Activated gamma-delta T cell treated with anti-CD3 and anti-CD28 coated beads, Interleukin-2, amount 50 U/mL, for 16 hours (primary cell): ENCODE measurements around the gene RAB3C.

Experiments used
- DNase-seq: peaks from one replicate; pipeline ENCODE4 v3.0.0-alpha.2; 2020; ENCODE audit warnings: low read depth

RAB3C gene

DNA sequence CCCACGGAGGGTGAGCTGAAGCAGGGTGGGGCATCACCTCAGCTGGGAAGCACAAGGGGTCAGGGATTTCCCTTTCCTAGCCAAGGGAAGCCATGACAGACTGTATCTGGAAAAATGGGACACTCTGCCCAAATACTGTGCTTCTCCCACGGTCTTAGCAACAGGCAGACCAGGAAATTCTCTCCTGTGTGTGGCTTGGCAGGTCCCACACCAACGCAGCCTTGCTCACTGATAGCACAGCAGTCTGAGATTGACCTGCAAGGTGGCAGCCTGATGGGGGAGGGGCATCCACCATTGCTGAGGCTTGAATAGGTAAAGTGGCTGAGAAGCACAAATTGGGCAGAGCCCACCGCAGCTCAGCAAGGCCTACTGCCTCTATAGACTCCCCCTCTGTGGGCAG is 23.2 kb downstream of the RAB3C start:
- DNase-seq: no peak

- no peak for DNase-seq
Measured at GRCh38 chr5:58615972-58616371, 33.1 kb downstream of the RAB3C start.

DNA sequence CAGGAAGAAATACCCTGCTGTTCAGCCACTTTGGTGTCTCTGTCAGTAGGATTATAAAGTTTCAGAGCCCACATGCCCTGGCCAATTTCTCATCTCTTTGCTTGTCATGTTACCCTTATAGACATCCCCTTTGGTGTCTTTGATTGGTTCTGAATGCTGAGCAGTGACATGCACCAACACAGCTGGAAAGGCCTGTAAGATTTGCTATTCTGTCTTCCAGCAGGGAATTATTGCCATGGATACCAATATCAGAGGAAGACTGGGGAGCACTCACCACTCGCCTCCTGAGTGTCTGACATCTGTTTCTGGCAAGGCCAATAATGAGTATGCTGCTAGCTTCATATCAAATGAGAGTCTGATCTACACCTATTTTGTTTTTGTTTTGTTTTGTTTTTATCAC is 34.4 kb downstream of the RAB3C start:
- no peak for DNase-seq

GRCh38 chr5:58620336-58620735 is 37.5 kb downstream of the RAB3C start:
- DNase-seq: no peak

DNA sequence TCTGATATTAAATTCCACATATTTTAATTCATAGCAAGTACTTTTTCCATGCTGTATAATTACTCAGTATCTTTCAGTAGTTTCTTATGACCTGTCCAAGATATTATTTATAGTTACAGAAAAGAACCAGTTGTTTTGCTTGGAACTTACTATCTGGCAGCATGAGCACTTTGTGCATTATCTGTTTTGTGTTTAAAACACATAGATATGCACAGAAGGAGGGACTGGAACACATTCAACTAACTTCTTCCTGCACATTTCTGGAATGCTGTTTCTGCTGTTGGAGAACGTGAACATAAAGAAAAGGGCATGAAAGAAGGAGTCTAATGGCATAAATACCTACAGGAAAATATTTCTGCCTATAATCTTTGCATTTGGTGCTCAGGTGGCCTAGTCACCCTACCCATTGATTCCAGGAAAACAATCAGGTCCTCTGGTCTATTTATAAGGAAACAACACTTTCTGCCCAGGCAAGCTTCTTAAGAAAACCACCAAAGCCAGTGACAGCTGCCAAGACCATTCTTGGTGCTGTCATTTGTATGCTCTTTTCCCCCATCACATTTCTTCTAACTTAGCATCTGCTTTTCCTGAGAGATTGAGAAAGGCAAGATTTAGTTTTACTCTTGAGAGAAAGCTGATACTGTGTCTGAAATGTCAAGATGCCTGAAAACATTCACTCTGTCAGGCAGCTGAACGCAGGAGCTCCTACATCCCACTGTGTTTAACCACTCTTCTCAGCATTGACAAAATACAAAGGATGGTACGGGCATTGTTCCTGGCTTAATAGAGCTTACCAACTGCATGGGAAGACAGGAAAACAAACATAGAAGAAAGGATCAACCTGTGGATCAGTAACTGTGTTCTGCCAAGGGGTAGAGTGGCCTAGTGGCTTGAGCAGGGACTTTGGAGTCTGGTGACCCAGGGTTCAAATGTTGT is 40.3 kb downstream of the RAB3C start:
- no peak for DNase-seq

GRCh38 chr5:58628626-58629025 is 45.8 kb downstream of the RAB3C start:
- DNase-seq: no peak

DNA sequence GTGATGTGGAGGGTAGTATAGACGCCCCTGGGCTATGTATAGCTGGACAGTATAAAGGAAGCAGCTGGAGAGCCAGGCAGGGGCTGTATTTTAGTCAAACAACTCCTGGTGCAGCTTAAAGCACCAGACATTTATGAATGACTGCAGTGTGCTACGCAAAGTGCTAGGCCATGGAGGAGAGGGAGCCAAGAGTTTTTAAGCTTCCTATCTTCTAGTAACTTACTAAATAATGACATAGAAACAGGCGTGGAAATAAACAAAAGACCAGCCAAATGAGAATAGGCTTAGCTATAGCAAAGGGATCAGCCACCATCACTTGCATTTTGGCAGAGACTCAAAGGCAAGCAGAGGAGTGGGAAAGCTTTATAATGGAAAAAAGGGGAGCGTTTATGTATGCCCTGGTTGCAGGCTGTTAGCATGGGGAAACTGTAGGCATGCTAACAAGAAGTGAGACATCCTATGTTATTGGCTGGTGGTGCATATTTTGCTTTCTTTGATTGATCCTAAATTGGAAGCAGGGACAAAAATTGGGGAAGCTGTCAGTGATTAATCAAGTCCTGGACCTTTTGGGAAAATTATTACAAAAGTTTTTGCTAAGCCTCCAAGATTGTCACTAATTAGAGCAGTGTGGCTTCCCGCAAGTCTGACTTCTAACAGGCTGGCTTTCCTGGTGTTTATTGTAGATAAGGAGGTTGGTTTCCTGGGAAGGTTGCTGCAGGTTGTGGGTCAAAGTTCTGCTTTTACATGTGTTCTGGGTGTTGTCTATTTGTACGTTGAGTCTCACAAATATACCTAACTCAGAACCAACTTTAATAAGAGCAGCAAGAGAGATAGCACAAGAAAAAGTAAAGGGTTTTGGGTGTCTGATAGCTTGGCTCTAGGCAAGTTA is 46.6 kb downstream of the RAB3C start:
- DNase-seq: no peak

DNA sequence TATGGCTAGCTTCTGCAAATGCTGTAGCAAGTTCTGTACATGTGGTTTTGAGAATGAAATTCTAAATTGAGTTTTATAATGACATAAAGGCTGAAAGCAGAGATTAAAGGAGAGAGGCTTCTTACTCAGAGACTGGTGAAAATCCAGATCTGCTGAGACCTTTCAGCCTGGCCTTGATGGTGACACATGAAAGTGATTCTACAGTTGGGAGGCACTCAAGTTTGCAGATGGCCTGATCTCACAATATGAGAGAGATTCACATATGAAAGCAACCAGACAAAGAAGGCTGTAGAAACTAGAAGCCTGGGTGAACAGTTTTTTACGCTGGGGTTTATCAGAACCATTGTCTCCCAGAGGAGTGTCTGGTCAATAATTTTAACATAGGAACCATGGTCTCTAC is 49.0 kb downstream of the RAB3C start:
- no peak for DNase-seq

DNA sequence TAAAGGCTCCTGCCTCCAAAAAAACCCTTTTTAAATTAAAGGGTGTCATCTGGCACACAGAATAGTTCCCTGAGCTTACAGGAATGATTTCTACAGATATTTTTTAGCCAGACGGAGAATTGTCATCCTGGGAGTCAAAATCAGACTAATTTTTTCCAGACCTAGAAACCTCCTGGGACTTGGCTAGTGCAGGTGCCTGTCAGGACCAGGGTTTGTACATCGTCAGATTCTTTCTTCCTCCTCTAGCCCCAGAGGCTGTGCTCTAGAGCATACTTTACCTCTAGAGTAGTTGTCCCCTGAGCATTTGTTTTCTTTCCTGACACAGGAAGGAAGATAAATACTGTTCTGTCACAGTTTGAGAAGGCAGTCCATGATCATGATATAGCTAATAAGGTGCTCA is 52.5 kb downstream of the RAB3C start:
- DNase-seq: no peak

GRCh38 chr5:58640011-58640410 is 57.1 kb downstream of the RAB3C start:
- DNase-seq: no peak

DNA sequence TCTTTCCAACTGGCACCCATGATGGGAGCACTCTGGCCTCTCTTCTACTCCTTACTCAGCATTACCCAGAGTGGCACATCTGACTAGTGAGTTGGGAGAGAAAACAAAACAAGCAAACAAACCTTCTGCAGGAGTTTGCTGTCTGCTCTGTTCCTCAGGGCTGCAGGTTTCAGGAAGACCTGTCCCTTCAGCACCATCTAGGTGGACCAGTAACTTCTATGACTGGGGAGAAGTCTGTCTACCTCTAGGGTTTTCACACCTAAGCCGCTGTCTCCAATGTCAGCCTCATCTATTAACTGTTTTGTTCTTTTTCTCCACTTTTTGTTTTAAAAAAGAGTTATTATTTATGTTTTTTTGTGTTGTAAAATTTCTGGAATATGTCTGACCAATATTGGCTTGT is 58.7 kb downstream of the RAB3C start:
- DNase-seq: no peak

DNA sequence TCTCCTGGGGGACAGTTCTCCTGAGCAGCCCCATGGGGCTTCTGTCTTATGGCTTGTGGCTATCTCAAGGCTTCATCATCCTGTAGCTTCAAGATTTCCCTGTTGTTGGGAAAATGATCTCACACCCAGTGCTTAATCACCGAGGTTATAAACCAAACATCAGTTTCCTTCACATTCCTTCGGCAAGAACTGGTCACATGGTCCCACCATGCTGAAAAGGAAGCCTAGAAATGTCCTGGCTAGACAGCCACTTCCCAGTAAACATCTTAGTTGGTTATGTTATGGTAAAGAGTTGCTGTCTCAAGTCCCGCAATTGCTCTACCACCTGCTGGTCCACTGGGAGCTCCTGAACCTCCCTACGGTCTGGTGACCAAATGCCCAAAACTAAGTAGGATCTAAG is 66.0 kb downstream of the RAB3C start:
- no peak for DNase-seq

DNA sequence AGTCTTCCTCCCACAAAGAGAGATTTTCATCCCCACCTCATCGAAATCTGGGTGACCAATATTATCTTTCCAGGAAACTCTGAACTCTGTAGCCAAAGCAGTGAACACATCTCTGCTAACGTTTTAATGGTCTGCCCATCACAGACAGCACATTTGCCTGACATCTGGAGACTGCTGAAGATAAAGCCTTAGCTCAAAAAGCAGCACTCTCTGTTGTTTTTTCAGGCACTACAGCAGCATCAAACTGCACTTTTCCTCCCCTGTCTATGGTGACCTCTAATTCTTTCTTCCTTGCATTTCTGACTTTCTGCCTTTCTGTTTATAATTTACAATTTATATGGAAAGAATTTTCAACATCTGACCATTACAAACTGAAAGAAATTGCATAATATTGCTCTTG is 66.8 kb downstream of the RAB3C start:
- DNase-seq: no peak

GRCh38 chr5:58653521-58653920 is 70.6 kb downstream of the RAB3C start:
- no peak for DNase-seq

DNA sequence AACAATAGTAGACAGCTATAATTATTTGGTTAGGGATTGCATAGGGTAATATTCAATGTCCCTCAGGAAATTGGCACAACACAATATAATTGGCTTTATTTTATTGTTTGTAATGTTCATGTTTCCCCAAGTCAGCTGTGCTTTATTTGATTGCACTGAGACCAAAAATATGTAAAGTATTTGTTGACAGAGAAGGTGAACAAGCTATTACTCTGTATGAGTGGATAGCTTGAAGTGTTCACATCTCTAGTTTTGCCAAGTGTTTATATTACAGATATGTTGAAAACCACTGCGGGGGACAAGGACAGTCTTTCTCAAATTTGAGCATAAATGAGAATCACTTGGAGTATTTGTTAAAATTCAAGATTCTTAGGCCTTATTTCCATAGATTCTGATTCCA is 83.3 kb downstream of the RAB3C start:
- DNase-seq: no peak

DNA sequence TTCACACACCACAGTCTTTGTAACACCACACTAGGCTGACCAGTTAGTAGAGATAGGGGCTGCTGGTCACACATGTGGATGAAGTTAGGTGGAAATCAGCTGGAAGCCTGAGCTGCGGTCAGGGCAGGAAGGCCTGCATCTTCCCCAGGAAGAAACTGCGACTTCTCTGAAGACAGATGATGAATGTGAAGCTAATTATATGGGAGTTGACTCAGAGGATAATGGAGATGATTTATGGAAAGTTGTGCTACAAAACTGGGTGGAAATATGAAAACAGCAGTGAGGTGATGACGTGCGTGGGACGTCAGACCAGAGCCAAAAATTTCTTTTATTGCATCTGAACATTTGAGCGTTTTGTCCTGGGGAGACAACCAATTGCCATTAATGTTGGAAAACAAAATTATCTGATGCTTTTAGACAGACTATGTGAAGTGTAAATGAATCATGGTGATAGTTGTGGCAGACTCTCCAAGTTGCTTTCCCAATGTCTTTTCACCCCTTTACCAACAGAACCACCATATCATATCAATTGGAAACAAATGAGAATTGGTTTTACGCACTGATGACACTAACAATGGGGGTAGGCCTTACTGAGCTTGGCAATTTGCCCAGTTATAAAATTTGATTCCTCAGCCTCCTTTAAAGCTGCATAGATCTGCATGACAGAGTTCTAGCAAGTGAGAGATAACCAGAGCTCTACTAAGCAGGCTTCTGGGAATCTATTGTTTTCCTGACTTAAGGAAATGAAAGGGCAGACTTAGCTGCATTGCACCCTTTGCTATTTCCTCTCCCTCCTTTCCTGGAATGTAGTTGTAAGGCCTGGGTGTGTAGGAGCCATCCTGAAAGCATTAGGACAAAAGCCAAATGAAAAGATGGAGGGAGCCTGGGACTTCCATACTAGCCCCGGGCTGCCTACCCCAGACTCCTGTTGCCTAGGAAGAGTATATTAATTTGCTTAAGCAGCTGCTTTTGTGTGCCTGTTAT is 84.0 kb downstream of the RAB3C start:
- no peak for DNase-seq

DNA sequence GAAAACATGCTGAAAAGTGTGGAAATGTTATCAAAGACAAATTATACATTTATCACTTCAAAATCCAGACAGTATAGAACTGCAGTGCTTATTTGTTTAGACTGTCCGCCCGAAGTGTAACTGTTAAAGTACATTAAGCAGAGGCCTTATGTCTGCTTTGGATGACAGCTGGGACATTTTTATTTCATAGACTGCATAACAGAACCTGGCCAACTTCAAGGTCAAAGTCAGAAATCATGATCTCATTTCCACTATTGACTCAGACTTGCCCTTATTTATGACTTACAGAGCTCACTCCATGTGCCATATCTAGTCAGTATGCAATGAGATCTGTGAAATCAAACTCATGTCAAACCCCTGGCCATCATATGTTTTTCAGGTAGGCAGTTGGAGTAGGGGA is 87.7 kb downstream of the RAB3C start:
- DNase-seq: no peak

- no peak for DNase-seq
Measured at GRCh38 chr5:58671155-58671554, 88.3 kb downstream of the RAB3C start.

DNA sequence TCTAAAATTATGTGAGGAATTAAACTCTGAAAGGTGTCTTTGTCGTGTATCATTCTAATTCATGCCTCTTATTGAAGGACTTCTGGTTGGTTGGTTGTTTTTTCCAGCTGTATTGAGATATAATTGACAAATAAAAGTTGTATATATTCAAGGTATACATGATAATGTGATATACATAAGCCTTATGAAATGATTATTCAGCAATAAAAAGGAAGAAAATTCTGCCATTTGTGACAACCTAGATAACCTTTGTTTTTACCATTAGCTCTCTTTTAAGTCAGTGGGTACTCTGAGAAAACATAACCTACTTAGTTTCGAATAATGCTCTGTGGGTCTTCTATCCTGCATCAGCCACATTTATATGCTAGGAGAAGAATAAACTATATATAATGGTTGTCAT is 89.6 kb downstream of the RAB3C start:
- no peak for DNase-seq

- no peak for DNase-seq
Measured at GRCh38 chr5:58674070-58674469, 91.2 kb downstream of the RAB3C start.

DNA sequence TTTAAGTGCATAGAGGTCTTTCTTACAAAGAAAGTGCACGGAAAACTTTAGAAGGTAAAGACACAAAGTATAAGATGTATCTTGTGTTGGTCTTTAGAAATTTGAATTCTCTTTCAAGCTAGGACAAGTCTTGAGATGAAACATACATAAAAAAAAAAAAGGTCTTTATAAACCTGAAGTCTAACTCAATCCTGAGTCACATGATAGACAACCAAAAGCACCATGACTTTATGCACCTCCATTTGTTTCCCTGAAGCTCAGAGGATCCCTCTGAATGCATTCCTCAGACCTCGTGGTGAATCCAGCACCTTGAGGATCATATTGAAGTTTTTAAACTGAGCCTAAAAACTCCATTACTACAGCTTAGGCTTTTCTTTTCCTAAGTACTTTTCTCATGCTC is 91.8 kb downstream of the RAB3C start:
- DNase-seq: no peak

DNA sequence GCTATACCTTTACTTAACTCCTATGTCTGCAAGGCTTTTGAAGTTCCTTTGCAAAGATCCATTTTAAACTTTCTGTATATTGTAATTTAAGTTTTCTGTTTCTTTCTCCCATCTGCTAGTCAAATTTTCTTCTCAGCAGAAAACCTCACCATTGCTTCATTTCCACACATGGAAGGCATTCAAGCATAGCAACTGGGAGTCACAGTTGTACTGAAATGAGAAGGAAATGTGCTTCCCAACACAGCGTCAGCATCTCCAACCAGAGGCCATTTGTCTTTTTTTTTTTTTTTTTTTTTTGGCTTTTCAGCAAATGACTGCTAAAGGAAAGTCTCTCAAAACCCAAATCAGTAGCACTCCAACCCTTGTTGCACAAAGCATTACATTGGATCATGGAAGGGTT is 92.5 kb downstream of the RAB3C start:
- DNase-seq: no peak
